H1 (cell line): ENCODE results near the gene KIT. TPM values are rescaled to one million over a fixed set of nuclear protein-coding genes. Genes with fewer than 3 reads are reported as not detected.

Source experiments
- CTCF ChIA-PET: fragments of 300-600 bp; sonication (Branson Sonifier 250); formaldehyde crosslinking; loops from one replicate; lab custom pipeline; 2021; ENCODE audit not compliant: partially characterized antibody; lab: Charles Lee
- POLR2A ChIA-PET: fragments of 300-600 bp; sonication (Branson Sonifier 250); formaldehyde crosslinking; loops from one replicate; lab custom pipeline; 2021; ENCODE audit warnings: inconsistent platforms; ENCODE audit not compliant: partially characterized antibody; lab: Charles Lee
- DNase-seq, 2 experiments: peaks; one replicate each; pipeline versions ENCODE4 v3.0.0 to v3.0.0-alpha.2; 2010 to 2022; ENCODE audit warnings: low spot score in 2 of 2, low read depth in 1 of 2, mixed read lengths in 1 of 2
- FAIRE-seq: peaks from 2 replicates; lab custom pipeline; 2011; peaks lifted over from hg19 to GRCh38; lab: Jason Lieb, UNC
- H2AFZ ChIP-seq: 2 replicates; pipeline ENCODE4 v1.8.1; 2012; ENCODE audit warnings: low read length, inconsistent platforms
- H2AK5ac ChIP-seq: 2 replicates; pipeline ENCODE4 v1.6.1; 2013; ENCODE audit warnings: low read depth, low read length
- H2BK120ac ChIP-seq: replicated peaks from 2 replicates; pipeline ENCODE3; 2013; ENCODE audit warnings: low read depth, low read length, inconsistent platforms
- H2BK12ac ChIP-seq: 2 replicates; pipeline ENCODE4 v1.6.1; 2013; ENCODE audit warnings: low read depth, low read length
- H2BK15ac ChIP-seq: 2 replicates; pipeline ENCODE4 v1.6.1; 2013; ENCODE audit warnings: low read length
- H2BK20ac ChIP-seq: 2 replicates; pipeline ENCODE4 v1.6.1; 2013; ENCODE audit warnings: low read length
- H2BK5ac ChIP-seq: 2 replicates; pipeline ENCODE4 v1.6.1; 2013; ENCODE audit warnings: low read depth, low read length
- H3K14ac ChIP-seq: 2 replicates; pipeline ENCODE4 v1.6.1; 2013; ENCODE audit warnings: inconsistent platforms; ENCODE audit not compliant: insufficient read length
- H3K18ac ChIP-seq: 2 replicates; pipeline ENCODE4 v1.6.1; 2013; ENCODE audit warnings: low read length; ENCODE audit errors: extremely low read depth
- H3K23ac ChIP-seq: 2 replicates; pipeline ENCODE4 v1.6.1; 2013; ENCODE audit warnings: inconsistent platforms; ENCODE audit not compliant: insufficient read length
- H3K23me2 ChIP-seq: 2 replicates; pipeline ENCODE4 v1.6.1; 2013; ENCODE audit warnings: low read depth, low read length
- H3K27ac ChIP-seq: 2 replicates; pipeline ENCODE4 v1.6.1; 2011; ENCODE audit warnings: low read depth, low read length, inconsistent platforms
- H3K27me3 ChIP-seq, 4 experiments: replicated peaks in 1 of 4; 1 replicate in 1 of 4; 2 replicates in 3 of 4; pipeline versions ENCODE4 v1.6.1 to v1.8.1; 2011 to 2013; ENCODE audit warnings: low read length in 3 of 4, mild to moderate bottlenecking in 3 of 4, inconsistent platforms in 2 of 4, mixed read lengths in 2 of 4, moderate library complexity in 1 of 4; ENCODE audit not compliant: control insufficient read depth in 3 of 4, insufficient read depth in 3 of 4; ENCODE audit errors: extremely low read depth in 1 of 4
- H3K36me3 ChIP-seq, 4 experiments: 2 replicates each; pipeline versions ENCODE4 v1.6.1 to v1.8.1; 2011 to 2013; ENCODE audit warnings: mild to moderate bottlenecking in 4 of 4, low read length in 3 of 4, moderate library complexity in 2 of 4, control low read depth in 1 of 4, inconsistent platforms in 1 of 4; ENCODE audit not compliant: insufficient read depth in 4 of 4, control insufficient read depth in 2 of 4
- H3K4ac ChIP-seq: replicated peaks from 2 replicates; pipeline ENCODE3; 2013; ENCODE audit warnings: low read length, low read depth, mixed read lengths, inconsistent platforms; ENCODE audit not compliant: insufficient read length
- H3K4me1 ChIP-seq, 4 experiments: replicated peaks in 1 of 4; 1 replicate in 1 of 4; 2 replicates in 3 of 4; pipeline versions ENCODE4 v1.6.1 to v1.8.1; 2011 to 2013; ENCODE audit warnings: low read length in 3 of 4, inconsistent platforms in 2 of 4, mixed read lengths in 1 of 4; ENCODE audit not compliant: insufficient read depth in 4 of 4, control insufficient read depth in 3 of 4
- H3K4me2 ChIP-seq, 2 experiments: 2 replicates each; pipeline versions ENCODE4 v1.6.1 to v1.8.1; 2011 to 2013; ENCODE audit warnings: low read depth in 2 of 2, low read length in 2 of 2, control low read depth in 1 of 2, inconsistent platforms in 1 of 2, mild to moderate bottlenecking in 1 of 2; ENCODE audit not compliant: insufficient read depth in 1 of 2
- H3K4me3 ChIP-seq, 4 experiments: fragments of 200-600, 300-600 bp in 1 of 4; sonication (generic), shearing (Covaris generic), sonication (Bioruptor Twin) in 1 of 4; 2 replicates each; pipeline versions ENCODE4 v1.5.1 to v1.8.1; 2011 to 2016; ENCODE audit warnings: low read length in 4 of 4, low read depth in 3 of 4, control low read depth in 2 of 4, inconsistent platforms in 2 of 4, mild to moderate bottlenecking in 2 of 4, mixed read lengths in 1 of 4, moderate library complexity in 1 of 4; ENCODE audit not compliant: insufficient read depth in 2 of 4; ENCODE audit errors: extremely low read depth in 1 of 4
- H3K56ac ChIP-seq: replicated peaks from 2 replicates; pipeline ENCODE3; 2013; ENCODE audit warnings: low read depth, mild to moderate bottlenecking, mixed read lengths, low read length, inconsistent platforms; ENCODE audit not compliant: insufficient read length
- H3K79me1 ChIP-seq: 2 replicates; pipeline ENCODE4 v1.6.1; 2013; ENCODE audit warnings: low read depth, low read length, control low read depth
- H3K79me2 ChIP-seq, 2 experiments: 2 replicates each; pipeline versions ENCODE4 v1.6.1 to v1.8.1; 2012 to 2013; ENCODE audit warnings: low read length in 2 of 2, mild to moderate bottlenecking in 2 of 2, inconsistent platforms in 1 of 2; ENCODE audit not compliant: insufficient read depth in 2 of 2, control insufficient read depth in 1 of 2
- H3K9ac ChIP-seq, 4 experiments: replicated peaks in 1 of 4; 1 replicate in 1 of 4; 2 replicates in 3 of 4; pipeline versions ENCODE4 v1.6.1 to v1.8.1; 2011 to 2013; ENCODE audit warnings: low read depth in 3 of 4, low read length in 3 of 4, control low read depth in 2 of 4, mild to moderate bottlenecking in 2 of 4, moderate library complexity in 2 of 4, inconsistent platforms in 1 of 4; ENCODE audit errors: extremely low read depth in 1 of 4
- H3K9me3 ChIP-seq, 2 experiments: 2 replicates each; pipeline versions ENCODE4 v1.6.1 to v1.8.1; 2012 to 2013; ENCODE audit warnings: mild to moderate bottlenecking in 2 of 2, moderate library complexity in 2 of 2, control low read depth in 1 of 2, inconsistent platforms in 1 of 2, low read depth in 1 of 2, low read length in 1 of 2, mixed read lengths in 1 of 2; ENCODE audit not compliant: insufficient read depth in 2 of 2
- H4K20me1 ChIP-seq, 2 experiments: replicated peaks in 1 of 2; 2 replicates each; pipeline versions ENCODE3 to v1.8.1; 2011 to 2013; ENCODE audit warnings: inconsistent platforms in 2 of 2, low read length in 2 of 2, mild to moderate bottlenecking in 1 of 2; ENCODE audit not compliant: insufficient read depth in 2 of 2, control insufficient read depth in 1 of 2
- H4K5ac ChIP-seq: 2 replicates; pipeline ENCODE4 v1.6.1; 2013; ENCODE audit warnings: low read length, low read depth, mixed read lengths, inconsistent platforms; ENCODE audit not compliant: insufficient read length
- H4K8ac ChIP-seq: 2 replicates; pipeline ENCODE4 v1.8.0; 2013; ENCODE audit warnings: mild to moderate bottlenecking, moderate library complexity, low read length, inconsistent platforms; ENCODE audit not compliant: insufficient read depth; ENCODE audit errors: extremely low read depth
- H4K91ac ChIP-seq: replicated peaks from 2 replicates; pipeline ENCODE3; 2013; ENCODE audit warnings: low read length, mixed read lengths, inconsistent platforms; ENCODE audit not compliant: insufficient read length
- EGR1 ChIP-seq: IDR thresholded peaks from 2 replicates; pipeline ENCODE4 v1.6.1; 2011; ENCODE audit warnings: low read depth, low read length, borderline replicate concordance
- HDAC6 ChIP-seq: IDR thresholded peaks from one replicate; pipeline ENCODE4 v1.7.1; 2012; ENCODE audit warnings: low read depth, mild to moderate bottlenecking, inconsistent platforms, low read length, moderate library complexity
- NRF1 ChIP-seq: IDR thresholded peaks from 2 replicates; pipeline ENCODE4 v1.6.1; 2011; ENCODE audit warnings: mild to moderate bottlenecking, low read depth, low read length, improper control_type of control experiment
- ZNF274 ChIP-seq: IDR thresholded peaks from 2 replicates; pipeline ENCODE4 v1.7.0; 2012; ENCODE audit warnings: low read length, borderline replicate concordance; ENCODE audit errors: extremely low read depth
- WGBS, 2 experiments: shearing (Covaris generic) in 1 of 2; methylation state at CpG; one replicate each; pipeline versions ENCODE4 v1.1.6 to v1.1.7; 2013 to 2015; ENCODE audit warnings: low lambda C conversion rate in 2 of 2, mixed read lengths in 2 of 2, inconsistent platforms in 1 of 2, low coverage in 1 of 2, missing lambda C conversion rate in 1 of 2; ENCODE audit not compliant: insufficient replicate concordance in 2 of 2, insufficient coverage in 1 of 2, insufficient read length in 1 of 2; ENCODE audit errors: extremely low coverage in 1 of 2, missing lambda C conversion rate in 1 of 2; 5-methylcytosine and 5-hydroxymethylcytosine counted together
- polyA plus RNA-seq, 7 experiments: library from polyadenylated mRNA; depleted of rRNA in 3 of 7; stranded (reverse) in 5 of 7; unstranded in 2 of 7; fragments of >200 nt in 5 of 7; fragments of 200-250 nt in 2 of 7; gene quantifications; 1 replicate in 5 of 7; 2 replicates in 1 of 7; 4 replicates in 1 of 7; pipeline versions ENCODE4 v1.2.1 to v1.2.3, GENCODE V29; 2011 to 2013; ENCODE audit warnings: missing spikeins in 2 of 7, mixed read lengths in 2 of 7
- total RNA-seq: library from RNA; stranded (reverse); fragmentation: NEBNext Ultra II Directional; extraction: Animal tissue kit (Norgen Biotek cat#: 25700); gene quantifications from 2 replicates; pipeline ENCODE4 v1.2.1, GENCODE V29; 2021

The KIT gene
- total and polyA plus RNA-seq, 2 of the 8 experiments (the other 6 are each of a cell fraction or from before 2014, with no cell fraction given): 14.4 to 24.8 TPM

- Histone ChIP-seq H3K9me3 (no peaks in the 10 kb centered on the region), H4K8ac (no peak overlapping the region), H3K79me1 (no peaks in the 10 kb centered on the region), H3K18ac (no peak overlapping the region), H2BK20ac (no peak overlapping the region), H3K14ac (no peak overlapping the region), H3K4ac (no peak overlapping the region), H2AK5ac (no peak overlapping the region), H3K4me2 (no peak overlapping the region), H3K4me3 (no peak overlapping the region), H3K27ac (no peak overlapping the region), H3K79me2 (no peaks in the 10 kb centered on the region), H2AFZ (no peak overlapping the region), H2BK5ac (no peak overlapping the region), H2BK15ac (no peak overlapping the region), H4K91ac (no peak overlapping the region), H3K23me2 (no peaks in the 10 kb centered on the region; the same call in 1 of the 2 replicates), H3K36me3 (peaks cover 0 to 16% (median under 1%) of the 10 kb centered on the region in 4 experiments; a peak in 5 of 8 replicates), H4K20me1 (no peaks in the 10 kb centered on the region), H3K4me1 (no peaks in the 10 kb centered on the region), H3K9ac (no peak overlapping the region), H2BK120ac (no peak overlapping the region), H3K27me3 (no peaks in the 10 kb centered on the region), H3K23ac (no peak overlapping the region), H3K56ac (no peak overlapping the region), H2BK12ac (no peak overlapping the region), H4K5ac (no peak overlapping the region)
- ChIA-PET CTCF (no interaction called here), POLR2A (no interaction called here)
- 91% methylated on average over 8 of the region's 8 CpGs; no CpG with 5 or more reads in 1 of the 2 experiments for WGBS, 2 experiments
- FAIRE-seq: no peak
- DNase-seq: no peak
- TF ChIP-seq HDAC6 (no peak), NRF1 (no peak), ZNF274 (no peak), EGR1 (no peak)
These were observed 51.6 kb downstream of the KIT start for GRCh38 chr4:54709400-54709799.
